MM.1S (cell line): ENCODE results near the gene CARMIL1.

Experiments used
- DNase-seq: peaks from one replicate; pipeline ENCODE4 v3.0.0-alpha.2; 2015
- H2AFZ ChIP-seq: fragments of 300-600 bp; sonication (generic); 2 replicates; pipeline ENCODE4 v1.6.0; 2016; ENCODE audit warnings: antibody characterized with exemption, low read length
- H3F3A ChIP-seq: fragments of 300-600 bp; sonication (generic); 2 replicates; pipeline ENCODE4 v1.6.1; 2016; ENCODE audit warnings: mild to moderate bottlenecking, antibody characterized with exemption, low read length, moderate library complexity, mixed read lengths; ENCODE audit not compliant: insufficient read depth
- H3K27ac ChIP-seq: fragments of 300-600 bp; sonication (generic); 2 replicates; pipeline ENCODE4 v1.5.1; 2016; ENCODE audit warnings: mild to moderate bottlenecking, low read length
- H3K27me3 ChIP-seq: fragments of 300-600 bp; sonication (generic); replicated peaks from 2 replicates; pipeline ENCODE4 v1.6.0; 2016; ENCODE audit warnings: low read length; ENCODE audit not compliant: insufficient read depth
- H3K36me3 ChIP-seq: fragments of 300-600 bp; sonication (generic); replicated peaks from 2 replicates; pipeline ENCODE4 v1.6.1; 2016; ENCODE audit warnings: mild to moderate bottlenecking, low read length, mixed read lengths; ENCODE audit not compliant: insufficient read depth
- H3K4me1 ChIP-seq: fragments of 300-600 bp; sonication (generic); 2 replicates; pipeline ENCODE4 v1.6.1; 2016; ENCODE audit warnings: low read length, mixed read lengths
- H3K4me2 ChIP-seq: fragments of 300-600 bp; sonication (generic); 2 replicates; pipeline ENCODE4 v1.6.0; 2016; ENCODE audit warnings: low read depth, low read length
- H3K4me3 ChIP-seq: fragments of 300-600 bp; sonication (generic); 2 replicates; pipeline ENCODE4 v1.5.1; 2016; ENCODE audit warnings: low read length, mixed read lengths
- H3K79me2 ChIP-seq: fragments of 300-600 bp; sonication (generic); 2 replicates; pipeline ENCODE4 v1.6.1; 2016; ENCODE audit warnings: mixed run types, low read length, mixed read lengths
- H3K9ac ChIP-seq: fragments of 300-600 bp; sonication (generic); 2 replicates; pipeline ENCODE4 v1.6.1; 2016; ENCODE audit warnings: low read length, mixed read lengths
- H3K9me2 ChIP-seq: fragments of 300-600 bp; sonication (generic); replicated peaks from 2 replicates; pipeline ENCODE4 v1.6.1; 2016; ENCODE audit warnings: mild to moderate bottlenecking, low read length, mixed read lengths; ENCODE audit not compliant: insufficient read depth
- H3K9me3 ChIP-seq: fragments of 300-600 bp; sonication (generic); replicated peaks from 2 replicates; pipeline ENCODE4 v1.6.1; 2016; ENCODE audit warnings: mild to moderate bottlenecking, low read length, mixed read lengths; ENCODE audit not compliant: insufficient read depth
- H4K20me1 ChIP-seq: fragments of 300-600 bp; sonication (generic); 2 replicates; pipeline ENCODE4 v1.6.1; 2016; ENCODE audit warnings: mild to moderate bottlenecking, low read length, moderate library complexity, mixed read lengths; ENCODE audit not compliant: insufficient read depth
- CTCF ChIP-seq: fragments of 300-600 bp; sonication (generic); IDR thresholded peaks from 2 replicates; pipeline ENCODE4 v1.5.1; 2016; ENCODE audit warnings: antibody characterized with exemption, low read length, mixed read lengths
- EZH2 ChIP-seq: fragments of 300-600 bp; sonication (generic); optimal IDR thresholded peaks from 2 replicates; pipeline ENCODE3; 2017; ENCODE audit warnings: low read depth, mild to moderate bottlenecking, antibody characterized with exemption, low read length, mixed read lengths
- EZH2phosphoT487 ChIP-seq: fragments of 300-600 bp; sonication (generic); IDR thresholded peaks from 2 replicates; pipeline ENCODE4 v1.6.1; 2018; ENCODE audit warnings: antibody characterized with exemption, low read length

The CARMIL1 gene

GRCh38 chr6:25503686-25504085 is 224.5 kb downstream of the CARMIL1 start:
- TF ChIP-seq EZH2phosphoT487 (no peak), CTCF (no peak), EZH2 (no peak)

GRCh38 chr6:25504661-25505060 is 225.5 kb downstream of the CARMIL1 start:
- no peaks in the 10 kb centered on the region for H3K27me3 ChIP-seq
- H2AFZ ChIP-seq, result no peak overlapping the region
- DNase-seq, result no peak
- H3K4me1 ChIP-seq, result no peaks in the 10 kb centered on the region
- TF ChIP-seq EZH2 (no peak), EZH2phosphoT487 (no peak), CTCF (no peak)
- no peaks in the 10 kb centered on the region for H4K20me1 ChIP-seq
- no peaks in the 10 kb centered on the region for H3K79me2 ChIP-seq
- no peaks in the 10 kb centered on the region for H3K9me3 ChIP-seq
- H3K9me2 ChIP-seq, result no peaks in the 10 kb centered on the region
- H3F3A ChIP-seq, result no peaks in the 10 kb centered on the region
- H3K27ac ChIP-seq, result no peak overlapping the region
- H3K9ac ChIP-seq, result no peak overlapping the region
- H3K4me3 ChIP-seq, result no peak overlapping the region
- H3K36me3 ChIP-seq, result no peaks in the 10 kb centered on the region
- H3K4me2 ChIP-seq, result no peak overlapping the region

More at GRCh38 chr6:25503686-25504085, 224.5 kb downstream of the CARMIL1 start:
- Histone ChIP-seq H3K4me3 (no peak overlapping the region), H3K36me3 (no peaks in the 10 kb centered on the region), H3K4me2 (no peak overlapping the region), H3K9ac (no peak overlapping the region), H3K9me3 (no peaks in the 10 kb centered on the region), H3K79me2 (no peaks in the 10 kb centered on the region), H2AFZ (no peak overlapping the region), H3K9me2 (no peaks in the 10 kb centered on the region), H3K27ac (no peak overlapping the region), H3K4me1 (no peaks in the 10 kb centered on the region), H4K20me1 (no peaks in the 10 kb centered on the region), H3F3A (no peaks in the 10 kb centered on the region), H3K27me3 (no peaks in the 10 kb centered on the region)
- DNase-seq, result no peak

- Histone ChIP-seq H3K27me3 (no peaks in the 10 kb centered on the region), H3K9ac (no peak overlapping the region), H4K20me1 (no peaks in the 10 kb centered on the region), H3K9me2 (no peaks in the 10 kb centered on the region), H3K79me2 (no peaks in the 10 kb centered on the region), H3K9me3 (no peaks in the 10 kb centered on the region), H3K27ac (no peak overlapping the region), H3K36me3 (no peaks in the 10 kb centered on the region), H3K4me3 (no peak overlapping the region), H3K4me1 (no peaks in the 10 kb centered on the region), H3F3A (no peaks in the 10 kb centered on the region), H2AFZ (no peak overlapping the region), H3K4me2 (no peak overlapping the region)
- no peak for TF ChIP-seq CTCF
- TF ChIP-seq EZH2, result no peak
- TF ChIP-seq EZH2phosphoT487, result no peak
- no peak for DNase-seq
These were observed 226.8 kb downstream of the CARMIL1 start for GRCh38 chr6:25506020-25506419.
